ENCODE measurements around the gene TAF12.
"Not testable (repeated sequence)": the region's sequence is repeated elsewhere in the genome, so short reads cannot be mapped to it uniquely, and the experiment has no call there.

TAF12 gene, protein sequence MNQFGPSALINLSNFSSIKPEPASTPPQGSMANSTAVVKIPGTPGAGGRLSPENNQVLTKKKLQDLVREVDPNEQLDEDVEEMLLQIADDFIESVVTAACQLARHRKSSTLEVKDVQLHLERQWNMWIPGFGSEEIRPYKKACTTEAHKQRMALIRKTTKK

DNA sequence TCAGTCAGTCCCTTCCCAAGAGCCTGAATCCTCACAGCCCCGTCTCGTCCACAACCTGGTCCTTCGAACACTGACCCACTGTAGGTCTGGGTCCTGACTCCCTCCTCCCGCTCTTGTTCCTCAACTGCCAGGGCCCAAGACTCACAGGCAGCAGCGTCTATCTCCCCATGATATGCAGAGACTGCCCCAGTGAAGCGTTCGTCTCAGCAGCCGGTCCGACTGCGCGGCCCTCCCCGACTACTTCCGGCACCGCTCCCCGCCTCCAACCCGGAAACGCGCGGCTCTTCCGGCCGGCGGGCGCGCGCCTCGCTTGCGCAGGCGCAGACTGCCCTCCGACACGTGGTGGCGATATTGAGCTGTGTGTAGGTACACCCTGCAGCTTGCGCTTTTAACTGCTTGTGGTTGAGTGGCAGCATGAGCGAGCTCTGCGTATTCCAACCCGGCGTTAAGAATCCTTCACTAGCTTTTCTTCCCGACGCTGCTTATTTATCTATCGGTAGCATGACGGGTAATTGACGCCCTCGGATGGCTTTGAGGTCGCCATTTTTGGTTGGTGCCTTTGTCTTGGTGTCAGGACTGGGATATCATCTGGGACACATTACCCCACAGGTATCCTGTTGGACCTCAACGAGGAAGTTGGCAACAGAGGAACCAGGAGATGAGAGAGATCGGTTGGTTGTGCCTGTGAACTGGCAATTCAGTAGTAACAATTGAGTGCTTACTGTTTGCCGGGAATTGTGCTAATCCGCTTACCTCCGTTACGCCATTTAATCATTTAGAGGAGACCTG is at the start of gene TAF12:
TAF12 (minus strand) TSS at position 221 of the 789 bp plus-strand sequence. CDS start 20,986 bp downstream, outside the sequence.
- peak; percentile 92 for DNase-seq

- not testable (repeated sequence) for DNase-seq
Observed at GRCh38 chr1:28691627-28692026, 48.8 kb upstream of the TAF12 start.

GRCh38 chr1:28684937-28685336 is 42.1 kb upstream of the TAF12 start:
- DNase-seq: no peak

GRCh38 chr1:28682840-28683239 is 40.0 kb upstream of the TAF12 start:
- DNase-seq: no peak

GRCh38 chr1:28680151-28680550 is 37.3 kb upstream of the TAF12 start:
- no peak for DNase-seq

- no peak for DNase-seq
Observed at GRCh38 chr1:28675924-28676257, 33.0 kb upstream of the TAF12 start.

DNA sequence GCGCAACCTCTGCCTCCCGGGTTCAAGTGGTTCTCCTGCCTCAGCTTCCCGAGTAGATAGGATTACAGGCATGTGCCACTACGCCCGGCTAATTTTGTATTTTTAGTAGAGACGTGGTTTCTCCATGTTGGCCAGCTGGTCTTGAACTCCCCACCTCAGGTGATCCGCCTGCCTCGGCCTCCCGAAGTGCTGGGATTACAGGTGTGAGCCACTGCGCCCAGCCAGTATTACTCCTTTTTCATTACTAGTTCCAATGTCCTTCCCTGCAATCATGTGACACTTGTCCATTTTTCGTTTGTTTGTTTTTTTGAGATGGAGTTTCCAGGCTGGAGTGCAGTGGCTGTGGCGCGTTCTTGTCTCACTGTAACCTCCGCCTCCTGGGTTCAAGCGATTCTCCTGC is 30.1 kb upstream of the TAF12 start:
- not testable (repeated sequence) for DNase-seq

- no peak for DNase-seq
Observed at GRCh38 chr1:28671254-28671780, 28.4 kb upstream of the TAF12 start.

- DNase-seq: peak; percentile 54
Observed at GRCh38 chr1:28668956-28669723, 26.3 kb upstream of the TAF12 start.

- peak; percentile 90 for DNase-seq
Observed at GRCh38 chr1:28668191-28668955, 25.5 kb upstream of the TAF12 start, which contains the start of gene GMEB1. GMEB1 (plus strand) TSS chr1:28668784; CDS start chr1:28683613, 14,829 bp downstream.

DNA sequence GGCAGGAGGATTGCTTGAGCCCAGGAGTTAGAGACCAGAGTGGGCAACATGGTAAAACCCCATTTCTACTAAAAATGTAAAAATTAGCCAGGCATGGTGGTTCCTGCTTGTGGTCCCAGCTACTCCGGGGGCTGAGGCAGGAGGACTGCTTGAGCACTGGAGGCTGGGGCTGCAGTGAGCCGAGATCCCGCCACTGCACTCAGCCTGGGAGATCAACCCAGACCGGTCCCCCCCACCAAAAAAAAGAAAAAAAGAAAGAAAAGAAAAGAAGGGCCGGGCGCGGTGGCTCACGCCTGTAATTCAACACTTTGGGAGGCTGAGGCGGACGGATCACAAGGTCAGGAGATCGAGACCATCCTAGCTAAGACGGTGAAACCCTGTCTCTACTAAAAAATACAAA is 23.9 kb upstream of the TAF12 start:
- no peak for DNase-seq

- no peak for DNase-seq
Observed at GRCh38 chr1:28663871-28664470, 21.1 kb upstream of the TAF12 start.

GRCh38 chr1:28656335-28656734 is 13.5 kb upstream of the TAF12 start:
- no peak for DNase-seq

DNA sequence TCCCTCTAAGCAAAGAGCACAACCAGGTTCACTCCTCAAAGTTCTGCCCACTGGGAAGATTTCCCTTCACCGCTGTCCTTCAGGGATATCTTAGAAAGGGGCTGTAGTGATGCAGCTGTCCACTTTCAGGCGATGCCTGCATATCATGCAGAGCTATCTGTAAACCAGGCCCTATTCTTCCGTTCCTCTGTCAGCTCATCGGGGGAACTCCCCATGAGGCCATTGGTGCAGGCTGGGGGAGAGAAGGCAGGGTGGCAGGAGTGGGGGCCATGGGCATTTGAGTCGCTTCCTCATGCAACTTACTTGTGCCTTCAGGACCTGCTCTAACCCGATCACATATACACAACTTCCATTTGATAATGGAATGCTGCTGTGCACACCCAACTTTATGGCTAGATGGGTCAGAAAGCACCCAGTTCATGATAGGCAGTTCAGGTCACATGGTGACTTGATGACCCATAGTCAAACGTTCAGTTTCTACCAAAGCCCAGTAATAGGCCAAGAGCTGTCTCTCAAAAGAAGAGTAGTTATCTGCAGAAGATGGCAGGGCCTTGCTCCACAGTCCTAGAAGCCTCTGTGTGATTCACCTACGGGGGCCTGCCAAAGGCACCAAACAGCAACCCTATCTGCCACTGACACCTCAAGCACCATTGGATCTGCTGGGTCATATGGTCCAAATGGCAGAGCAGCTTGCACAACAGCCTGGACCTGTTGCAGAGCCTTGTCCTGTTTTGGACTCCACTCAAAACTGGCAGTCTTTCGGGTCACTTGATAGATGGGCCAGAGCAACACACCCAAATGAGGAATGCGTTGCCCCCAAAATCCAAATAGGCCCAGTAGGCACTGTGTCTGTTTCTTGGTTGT is 12.8 kb upstream of the TAF12 start:
- DNase-seq: not testable (repeated sequence)

- not testable (repeated sequence) for DNase-seq
Observed at GRCh38 chr1:28653870-28654269, 11.0 kb upstream of the TAF12 start.

- DNase-seq: not testable (repeated sequence)
Observed at GRCh38 chr1:28653063-28653462, 10.2 kb upstream of the TAF12 start.

DNA sequence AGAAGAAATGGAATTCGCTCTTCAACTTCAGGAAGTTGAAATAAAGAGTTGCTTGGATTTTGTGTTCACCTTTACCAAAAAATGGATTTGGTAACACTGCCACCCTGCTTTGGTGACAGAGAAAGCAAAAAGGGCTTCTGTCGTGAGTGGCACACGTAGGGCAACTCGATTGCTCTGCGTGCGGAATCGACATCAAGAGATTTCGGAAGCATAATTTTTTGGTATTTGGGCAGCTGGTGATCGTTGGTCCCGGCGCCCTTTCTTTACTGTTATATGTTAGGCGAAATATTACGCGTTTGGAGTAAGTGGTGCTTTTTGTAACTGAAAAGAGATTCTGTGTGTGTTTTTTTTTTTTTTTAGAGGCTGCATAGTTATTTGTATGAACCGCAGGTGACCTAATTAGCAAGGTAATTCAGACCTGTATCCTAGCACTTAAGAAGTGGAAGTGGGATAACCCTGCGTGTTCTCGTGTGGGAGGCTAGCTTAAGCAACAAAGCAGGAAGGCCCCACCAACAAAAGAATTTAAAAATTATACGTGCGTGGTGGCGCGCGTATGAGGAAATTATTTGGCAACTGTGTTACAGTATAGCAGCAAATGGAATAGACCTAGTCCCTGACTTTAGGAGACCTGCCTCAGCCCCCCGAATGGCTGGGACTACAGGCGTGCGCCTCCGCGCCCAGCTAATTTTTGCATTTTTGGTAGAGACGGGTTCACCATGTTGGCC is 5.8 kb upstream of the TAF12 start, which contains the start of gene RNU11:
RNU11 (plus strand) TSS at position 127 of the 725 bp plus-strand sequence.
- peak; percentile 100 for DNase-seq

DNA sequence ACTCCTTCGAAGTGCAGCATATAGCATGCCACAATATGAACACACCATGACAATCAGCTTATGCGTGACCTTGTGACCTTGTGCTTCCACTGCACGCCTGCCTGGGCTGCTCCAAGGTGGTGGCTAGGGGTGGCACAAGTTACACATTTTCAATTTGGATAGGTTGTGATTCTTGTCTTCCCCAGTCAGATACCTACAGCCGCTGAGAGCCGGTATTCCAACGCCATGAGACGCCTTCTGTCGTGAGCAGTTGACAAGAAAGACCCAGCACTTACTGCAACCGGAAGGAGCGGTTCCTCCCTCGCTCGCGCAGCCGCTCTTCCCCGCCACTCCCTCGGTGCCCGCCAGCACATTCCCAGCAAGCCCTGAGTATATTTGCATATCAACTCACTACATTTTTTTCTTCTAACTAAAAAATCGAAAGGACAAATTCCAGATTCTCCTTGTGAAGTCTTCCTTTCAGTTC is 5.2 kb upstream of the TAF12 start:
- peak; percentile 88 for DNase-seq

DNA sequence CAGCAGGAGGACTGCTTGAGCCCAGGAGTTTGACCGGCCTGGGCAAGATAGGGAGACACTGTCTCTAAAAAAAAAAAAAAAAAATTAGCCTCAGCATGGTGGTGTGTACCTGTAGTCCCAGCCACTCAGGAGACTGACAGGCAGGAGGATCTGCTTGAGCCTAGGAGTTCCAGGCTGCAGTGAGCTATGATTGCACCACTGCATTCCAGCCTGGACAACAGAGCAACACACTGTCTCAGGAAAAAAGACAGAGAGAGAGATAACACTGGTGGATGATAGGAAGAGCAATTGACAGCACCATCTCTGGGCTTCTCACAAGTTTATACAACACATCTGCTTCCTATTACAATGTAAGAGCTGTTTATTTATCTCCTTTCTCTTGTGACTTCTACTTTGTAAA is 3.2 kb upstream of the TAF12 start:
- no peak for DNase-seq

- not testable (repeated sequence) for DNase-seq
Observed at GRCh38 chr1:28645406-28645805, 2.5 kb upstream of the TAF12 start.
